Measurements from ENCODE around the gene SMDT1.
"Not testable (repeated sequence)": the region's sequence is repeated elsewhere in the genome, so short reads cannot be mapped to it uniquely, and the experiment has no call there.

SMDT1 gene

DNA sequence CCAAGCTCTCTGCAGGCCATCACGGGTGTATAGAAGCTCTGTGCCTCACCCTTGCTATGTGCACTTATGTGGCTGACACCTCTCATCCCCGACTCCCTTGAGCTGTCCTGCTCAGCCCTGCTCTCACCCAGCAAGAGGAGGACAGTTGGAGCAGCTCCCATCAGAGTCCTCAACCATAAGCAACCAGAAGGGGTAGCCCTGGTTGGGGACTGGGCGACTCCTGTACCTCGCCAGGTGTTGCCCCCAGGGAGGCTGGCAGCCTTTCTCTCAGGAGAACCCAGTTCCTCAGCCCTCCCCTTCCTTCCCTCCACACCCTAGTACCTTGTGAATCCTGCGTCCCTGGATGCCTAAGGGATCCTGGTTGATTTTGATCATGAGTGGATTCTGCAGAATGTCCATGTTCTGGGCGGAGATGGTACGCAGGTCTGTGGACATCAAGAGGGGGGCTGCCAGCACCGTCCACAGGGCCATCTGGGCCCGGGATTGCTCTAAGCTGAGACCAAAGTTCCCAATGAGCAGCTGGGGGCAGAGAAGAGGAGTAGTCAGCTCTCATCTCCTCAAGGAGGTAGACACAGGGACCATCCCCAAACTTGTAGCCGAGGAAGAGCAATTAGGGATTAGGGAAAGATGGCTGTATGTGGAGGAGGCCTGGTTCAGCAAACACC, 16.9 kb upstream of the SMDT1 start:
- Histone ChIP-seq H3K27me3 (ENCODE audit: control insufficient read depth, insufficient read depth, low read length) (no peaks in the 10 kb centered on the region), H3K4me2 (ENCODE audit: low read length) (no peak overlapping the region), H3K9me3 (replicated peaks; ENCODE audit: low read length) (no peaks in the 10 kb centered on the region), H3K36me3 (ENCODE audit: insufficient read depth, low read length) (peaks cover 31% of the 10 kb centered on the region), H3K4me1 (ENCODE audit: control insufficient read depth, insufficient read depth, low read length) (no peaks in the 10 kb centered on the region), H3K4me3 (ENCODE audit: low read length) (no peak overlapping the region), H3K9ac (ENCODE audit: low read depth, low read length) (no peak overlapping the region)

DNA sequence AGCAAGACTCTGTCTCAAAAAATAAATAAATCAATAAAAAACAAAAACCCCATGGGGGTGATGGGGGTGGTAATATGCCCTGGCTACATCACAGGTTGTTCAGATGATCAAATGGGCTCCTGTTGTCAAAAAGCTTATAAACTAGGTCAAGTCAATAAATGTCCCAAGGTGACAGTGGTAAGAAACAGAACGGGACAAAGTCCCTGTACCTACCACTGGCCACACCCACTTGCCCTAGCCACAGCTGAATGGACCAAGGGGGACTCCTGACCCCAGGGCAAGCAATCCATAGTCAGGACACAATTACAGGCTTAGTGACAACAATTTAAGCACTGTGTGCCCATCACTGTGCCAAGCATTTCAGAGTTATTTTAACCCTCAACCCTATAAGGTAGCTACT, 14.9 kb upstream of the SMDT1 start:
- peaks cover 1% of the 10 kb centered on the region for H3K4me1 ChIP-seq (ENCODE audit: control insufficient read depth, insufficient read depth, low read length)
- H3K27me3 ChIP-seq (ENCODE audit: control insufficient read depth, insufficient read depth, low read length), result no peaks in the 10 kb centered on the region
- H3K36me3 ChIP-seq (ENCODE audit: insufficient read depth, low read length), result peaks cover 31% of the 10 kb centered on the region
- H3K4me3 ChIP-seq (ENCODE audit: low read length), result no peak overlapping the region
- no peaks in the 10 kb centered on the region for H3K9me3 ChIP-seq (replicated peaks; ENCODE audit: low read length)
- no peak overlapping the region for H3K4me2 ChIP-seq (ENCODE audit: low read length)
- no peak overlapping the region for H3K9ac ChIP-seq (ENCODE audit: low read depth, low read length)

DNA sequence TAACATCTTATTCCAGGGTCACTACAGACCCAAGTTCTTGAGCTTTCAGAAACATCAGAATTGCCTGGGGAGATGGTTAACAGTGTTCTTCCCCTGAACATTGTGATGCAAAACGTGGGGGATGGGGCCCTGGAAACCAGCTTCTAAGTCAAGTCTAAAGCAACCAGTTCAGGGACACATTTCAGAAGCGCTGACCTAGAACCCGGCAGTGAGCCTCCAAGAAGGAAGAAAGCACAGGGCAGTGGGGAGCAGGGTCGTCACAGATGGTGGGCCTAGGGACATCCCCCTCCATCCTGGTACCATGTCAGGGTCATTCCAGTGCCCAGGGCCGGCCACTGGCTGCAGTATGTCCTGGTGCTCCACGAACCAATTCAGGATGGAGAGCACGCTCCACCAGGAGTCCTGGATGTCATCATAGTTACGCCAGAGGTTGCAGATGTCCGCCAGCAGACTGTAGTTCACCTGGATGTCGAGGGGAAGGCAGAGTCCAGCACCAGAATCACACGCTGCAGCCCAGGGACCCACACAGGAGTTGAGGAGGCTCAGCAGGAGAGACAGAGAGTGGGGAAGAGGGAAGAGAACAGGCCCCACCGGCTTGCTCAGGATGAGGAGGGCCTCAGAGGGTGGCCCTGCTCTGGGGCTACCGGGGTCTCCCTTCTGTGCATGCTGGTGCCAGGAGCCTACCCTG, 13.9 kb upstream of the SMDT1 start:
- Histone ChIP-seq H3K4me2 (ENCODE audit: low read length) (no peak overlapping the region), H3K36me3 (ENCODE audit: insufficient read depth, low read length) (peaks cover 23% of the 10 kb centered on the region), H3K4me3 (ENCODE audit: low read length) (no peak overlapping the region), H3K4me1 (ENCODE audit: control insufficient read depth, insufficient read depth, low read length) (peaks cover 9% of the 10 kb centered on the region), H3K9me3 (replicated peaks; ENCODE audit: low read length) (no peaks in the 10 kb centered on the region), H3K27me3 (ENCODE audit: control insufficient read depth, insufficient read depth, low read length) (no peaks in the 10 kb centered on the region), H3K9ac (ENCODE audit: low read depth, low read length) (no peak overlapping the region)

DNA sequence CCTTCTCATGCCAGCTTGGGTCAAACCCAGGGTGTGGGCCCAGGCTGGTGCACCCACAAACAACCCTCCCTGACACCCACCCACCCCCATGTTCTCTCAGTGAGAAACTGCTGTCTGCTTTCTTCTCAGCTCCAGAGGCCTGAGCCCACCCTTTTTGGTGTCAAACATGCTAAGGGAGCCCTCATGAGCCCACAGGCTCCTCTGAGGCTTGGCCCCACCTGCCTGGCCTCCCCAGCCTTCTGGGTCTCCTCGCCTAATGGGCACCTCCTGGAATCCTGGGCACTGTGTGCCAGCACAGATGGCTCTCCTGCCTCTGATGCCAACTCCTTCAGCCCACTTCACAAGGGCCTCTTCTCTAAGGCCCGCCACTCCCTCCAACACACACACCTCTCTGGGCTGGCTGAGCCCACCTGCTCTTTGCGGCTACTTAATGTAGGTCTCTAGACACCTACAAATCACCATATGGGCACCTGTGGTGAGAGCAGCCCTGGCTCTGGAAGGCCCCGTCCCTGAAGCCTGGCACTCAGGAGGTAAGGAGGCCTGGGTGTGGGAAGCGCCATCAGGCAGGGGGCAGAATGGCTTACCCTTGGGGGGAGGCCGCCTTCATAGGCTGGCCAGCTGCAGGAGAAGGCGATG, 13.3 kb upstream of the SMDT1 start:
- H3K36me3 ChIP-seq (ENCODE audit: insufficient read depth, low read length), result peaks cover 16% of the 10 kb centered on the region
- H3K4me2 ChIP-seq (ENCODE audit: low read length), result no peak overlapping the region
- no peaks in the 10 kb centered on the region for H3K27me3 ChIP-seq (ENCODE audit: control insufficient read depth, insufficient read depth, low read length)
- H3K9ac ChIP-seq (ENCODE audit: low read depth, low read length), result no peak overlapping the region
- H3K9me3 ChIP-seq (replicated peaks; ENCODE audit: low read length), result no peaks in the 10 kb centered on the region
- H3K4me1 ChIP-seq (ENCODE audit: control insufficient read depth, insufficient read depth, low read length), result peaks cover 13% of the 10 kb centered on the region
- H3K4me3 ChIP-seq (ENCODE audit: low read length), result no peak overlapping the region

DNA sequence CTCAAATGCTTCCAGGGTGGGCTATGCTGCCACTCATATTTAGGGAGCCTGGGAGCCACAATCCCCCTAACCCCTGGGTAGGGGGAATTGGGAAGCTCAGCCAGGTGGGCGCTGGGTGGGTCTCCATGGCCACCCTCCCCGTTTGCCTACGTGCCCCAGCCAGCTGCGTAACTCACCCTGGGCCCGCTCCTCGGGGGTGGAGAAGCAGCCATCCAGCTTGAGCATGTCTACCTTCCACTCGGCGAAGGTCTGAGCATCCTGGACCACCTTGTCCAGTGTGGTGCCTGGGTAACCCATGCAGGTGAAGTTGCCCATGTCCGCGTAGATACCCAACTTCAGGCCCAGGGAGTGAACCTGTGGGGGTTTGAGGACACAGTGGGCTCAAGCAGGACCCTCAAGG, 12.6 kb upstream of the SMDT1 start:
- H3K36me3 ChIP-seq (ENCODE audit: insufficient read depth, low read length), result peaks cover 12% of the 10 kb centered on the region
- H3K9ac ChIP-seq (ENCODE audit: low read depth, low read length), result no peak overlapping the region
- H3K4me3 ChIP-seq (ENCODE audit: low read length), result no peak overlapping the region
- no peaks in the 10 kb centered on the region for H3K27me3 ChIP-seq (ENCODE audit: control insufficient read depth, insufficient read depth, low read length)
- no peak overlapping the region for H3K4me2 ChIP-seq (ENCODE audit: low read length)
- no peaks in the 10 kb centered on the region for H3K9me3 ChIP-seq (replicated peaks; ENCODE audit: low read length)
- peaks cover 16% of the 10 kb centered on the region for H3K4me1 ChIP-seq (ENCODE audit: control insufficient read depth, insufficient read depth, low read length)

DNA sequence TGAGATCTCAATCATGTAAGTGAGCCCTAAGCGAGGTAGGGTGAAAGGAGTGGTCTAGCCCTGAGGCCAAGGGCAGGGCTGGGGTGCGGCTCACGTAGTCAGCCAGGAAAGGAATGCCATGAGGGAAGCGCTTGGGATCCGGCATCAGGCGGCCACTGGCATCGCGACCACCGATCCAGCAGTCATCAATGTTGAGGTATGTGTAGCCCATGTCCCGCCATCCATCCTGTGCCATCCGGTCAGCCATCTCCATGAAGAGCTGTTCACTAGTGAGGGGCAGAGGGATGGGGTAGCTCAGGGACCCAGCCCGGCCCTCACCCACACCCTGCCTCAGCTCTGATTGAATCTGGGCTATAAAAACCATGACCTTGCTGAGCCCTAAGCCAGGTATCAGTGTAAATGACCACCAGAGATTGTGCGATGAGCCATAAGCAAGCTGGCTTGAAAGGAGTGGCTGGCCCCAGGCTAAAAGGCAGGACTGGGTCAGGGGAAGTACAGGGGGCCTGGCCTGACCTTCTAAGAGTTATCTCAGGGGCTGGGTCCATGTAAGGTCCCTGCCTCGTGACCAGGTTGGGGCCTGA, 11.7 kb upstream of the SMDT1 start:
- no peak overlapping the region for H3K9ac ChIP-seq (ENCODE audit: low read depth, low read length)
- peaks cover 16% of the 10 kb centered on the region for H3K4me1 ChIP-seq (ENCODE audit: control insufficient read depth, insufficient read depth, low read length)
- no peak overlapping the region for H3K4me3 ChIP-seq (ENCODE audit: low read length)
- no peaks in the 10 kb centered on the region for H3K27me3 ChIP-seq (ENCODE audit: control insufficient read depth, insufficient read depth, low read length)
- no peak overlapping the region for H3K4me2 ChIP-seq (ENCODE audit: low read length)
- peaks cover 12% of the 10 kb centered on the region for H3K36me3 ChIP-seq (ENCODE audit: insufficient read depth, low read length)
- no peaks in the 10 kb centered on the region for H3K9me3 ChIP-seq (replicated peaks; ENCODE audit: low read length)

DNA sequence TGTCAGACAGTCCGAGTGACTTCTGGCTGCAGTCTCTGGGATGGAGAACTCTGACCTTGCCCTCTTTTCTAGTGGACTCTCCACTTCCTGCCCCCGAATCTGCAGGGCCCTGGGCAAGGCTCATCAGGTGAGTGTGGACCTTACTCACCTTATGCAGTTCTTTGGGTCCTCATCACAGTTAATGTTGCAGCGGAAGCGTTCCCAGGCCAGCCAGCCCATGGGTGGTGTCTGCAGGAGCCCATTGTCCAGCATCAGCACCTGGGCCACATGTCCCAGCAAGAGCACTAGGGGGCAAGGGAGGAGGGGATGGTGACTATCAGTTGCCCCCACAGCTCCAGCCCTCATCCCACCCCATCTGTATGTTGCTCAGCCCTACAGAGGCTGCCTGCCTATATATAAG, 11.2 kb upstream of the SMDT1 start:
- H3K4me3 ChIP-seq (ENCODE audit: low read length), result no peak overlapping the region
- H3K4me1 ChIP-seq (ENCODE audit: control insufficient read depth, insufficient read depth, low read length), result peaks cover 16% of the 10 kb centered on the region
- H3K9ac ChIP-seq (ENCODE audit: low read depth, low read length), result no peak overlapping the region
- H3K36me3 ChIP-seq (ENCODE audit: insufficient read depth, low read length), result peaks cover 12% of the 10 kb centered on the region
- H3K27me3 ChIP-seq (ENCODE audit: control insufficient read depth, insufficient read depth, low read length), result no peaks in the 10 kb centered on the region
- no peaks in the 10 kb centered on the region for H3K9me3 ChIP-seq (replicated peaks; ENCODE audit: low read length)
- no peak overlapping the region for H3K4me2 ChIP-seq (ENCODE audit: low read length)

DNA sequence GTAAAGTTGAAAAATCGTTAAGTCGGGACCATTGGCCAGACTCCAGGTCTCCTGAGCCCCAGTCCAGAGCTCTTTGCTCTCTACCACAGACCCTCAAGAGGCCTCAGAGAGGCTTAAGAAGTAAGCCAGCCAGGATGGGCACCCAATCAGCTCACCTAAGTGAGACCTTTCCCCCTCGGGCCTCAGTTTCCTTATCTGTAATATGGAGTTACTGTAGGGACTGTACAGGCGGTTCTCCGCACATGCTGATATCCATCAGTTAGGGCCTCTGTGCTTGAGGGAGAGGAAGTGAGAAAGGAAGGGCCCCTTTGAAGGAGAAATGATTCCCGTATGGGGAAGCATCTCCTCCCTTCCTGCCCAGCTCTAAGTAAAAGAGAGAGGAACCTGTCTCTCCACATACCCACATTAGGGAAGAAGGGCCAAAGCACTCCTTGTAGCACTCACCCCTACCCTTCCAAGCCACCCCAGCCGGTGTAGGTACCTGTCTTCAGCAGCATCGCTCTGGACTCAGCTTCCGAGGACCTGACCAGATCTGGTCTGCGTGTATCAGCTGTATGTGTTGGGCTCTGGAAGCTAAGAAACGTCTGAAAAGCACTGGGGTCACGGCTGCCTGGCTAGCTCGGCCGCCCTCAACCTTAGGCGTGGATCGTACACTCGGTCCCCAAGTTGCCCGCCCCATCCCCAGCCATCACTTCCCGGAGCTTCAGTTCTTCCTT, 9.5 kb upstream of the SMDT1 start:
- peak overlapping the region; percentile 81 for H3K9ac ChIP-seq (ENCODE audit: low read depth, low read length)
- no peaks in the 10 kb centered on the region for H3K27me3 ChIP-seq (ENCODE audit: control insufficient read depth, insufficient read depth, low read length)
- peaks cover 12% of the 10 kb centered on the region for H3K36me3 ChIP-seq (ENCODE audit: insufficient read depth, low read length)
- peaks cover 32% of the 10 kb centered on the region for H3K4me1 ChIP-seq (ENCODE audit: control insufficient read depth, insufficient read depth, low read length)
- H3K4me3 ChIP-seq (ENCODE audit: low read length), result peak overlapping the region; percentile 74
- peak overlapping the region; percentile 78 for H3K4me2 ChIP-seq (ENCODE audit: low read length)
- H3K9me3 ChIP-seq (replicated peaks; ENCODE audit: low read length), result no peaks in the 10 kb centered on the region

DNA sequence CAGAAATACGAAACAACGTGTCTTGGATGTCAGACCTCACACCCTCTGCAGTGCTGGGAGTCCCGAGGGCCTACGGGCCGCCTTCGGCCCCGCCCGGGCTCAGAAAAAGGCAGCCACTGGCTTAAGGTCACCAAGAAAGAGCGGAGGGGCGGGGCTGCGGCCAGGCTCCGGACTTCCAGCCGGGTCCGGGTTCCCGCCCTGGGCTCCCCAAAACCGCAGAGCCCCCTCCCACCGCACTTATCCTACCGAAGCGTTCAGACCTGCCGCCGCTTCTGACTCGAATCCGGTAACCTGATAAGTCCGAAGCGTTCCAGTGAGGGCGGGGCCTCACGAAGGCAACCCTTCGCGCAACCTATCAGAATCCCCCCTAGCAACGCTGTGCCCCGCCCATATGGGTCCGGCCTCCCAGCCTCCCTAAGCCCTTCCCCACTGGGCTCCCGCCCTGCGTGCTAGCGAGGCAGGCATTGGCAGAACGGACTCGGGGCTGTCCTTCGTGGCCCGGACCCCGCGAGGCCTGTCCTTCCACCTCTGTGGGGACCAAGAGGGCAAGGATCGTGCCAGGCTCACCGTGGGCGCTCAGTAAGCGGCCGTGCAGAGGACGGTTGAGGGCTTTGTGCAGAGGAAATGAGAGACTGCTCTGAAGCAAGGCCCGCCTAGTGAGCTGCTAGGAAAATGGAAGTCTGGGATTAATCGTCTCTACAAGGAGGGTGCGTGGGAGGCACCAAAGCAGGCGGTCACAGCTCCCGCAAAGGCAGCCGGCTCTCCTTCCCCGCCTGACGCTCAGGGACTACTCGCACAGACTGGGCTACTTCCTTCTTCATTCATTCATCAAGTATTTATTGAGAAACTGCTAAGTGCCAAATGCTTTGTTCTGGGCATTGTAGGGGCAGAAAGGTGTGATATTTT, 8.7 kb upstream of the SMDT1 start, which contains the start of gene NAGA:
Gene NAGA, minus strand, starts transcription at position 296 of the 906 bp plus-strand sequence. CDS start 515 bp downstream, outside the sequence.
- Histone ChIP-seq H3K36me3 (ENCODE audit: insufficient read depth, low read length) (peaks cover 10% of the 10 kb centered on the region), H3K4me1 (ENCODE audit: control insufficient read depth, insufficient read depth, low read length) (peaks cover 38% of the 10 kb centered on the region), H3K9me3 (replicated peaks; ENCODE audit: low read length) (no peaks in the 10 kb centered on the region), H3K4me2 (ENCODE audit: low read length) (peak within 1 kb of the TSS; percentile 78), H3K27me3 (ENCODE audit: control insufficient read depth, insufficient read depth, low read length) (no peaks in the 10 kb centered on the region), H3K4me3 (ENCODE audit: low read length) (peak within 1 kb of the TSS; percentile 74), H3K9ac (ENCODE audit: low read depth, low read length) (peak within 1 kb of the TSS; percentile 81)

DNA sequence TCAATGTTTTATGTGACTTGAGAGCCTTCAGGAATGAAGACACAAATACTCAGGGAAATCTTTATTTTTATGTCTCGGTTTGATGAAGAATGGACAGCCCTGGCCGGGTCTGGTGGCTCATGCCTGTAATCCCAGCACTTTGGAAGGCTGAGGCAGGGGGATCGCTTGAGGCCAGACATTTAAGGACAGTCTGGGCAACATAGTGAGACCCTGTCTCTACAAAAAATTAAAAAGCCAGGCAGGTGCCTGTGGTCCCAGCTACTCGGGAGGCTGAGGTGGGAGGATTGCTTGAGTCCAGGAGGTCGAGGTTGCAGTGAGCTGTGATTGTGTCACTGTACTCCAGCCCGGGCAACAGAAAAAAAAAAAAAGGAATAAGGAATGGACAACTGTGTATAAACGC, 8.0 kb upstream of the SMDT1 start:
- Histone ChIP-seq H3K4me2 (ENCODE audit: low read length) (peak overlapping the region; percentile 78), H3K9ac (ENCODE audit: low read depth, low read length) (peak overlapping the region; percentile 81), H3K4me3 (ENCODE audit: low read length) (peak overlapping the region; percentile 74), H3K36me3 (ENCODE audit: insufficient read depth, low read length) (peaks cover 12% of the 10 kb centered on the region), H3K4me1 (ENCODE audit: control insufficient read depth, insufficient read depth, low read length) (peaks cover 38% of the 10 kb centered on the region)
- H3K9me3 ChIP-seq (replicated peaks; ENCODE audit: low read length); H3K27me3 ChIP-seq (ENCODE audit: control insufficient read depth, insufficient read depth, low read length): not testable (repeated sequence)
